HG02870 (cell line): ENCODE measurements around the gene RALB.
"Not testable (repeated sequence)": the region's sequence is repeated elsewhere in the genome, so short reads cannot be mapped to it uniquely, and the experiment has no call there.

Experiments used
- ATAC-seq: cut with Tn5 transposase; IDR thresholded peaks from one replicate; pipeline ENCODE4 v1.9.1; 2021; ENCODE audit warnings: mild to moderate bottlenecking, moderate library complexity; ENCODE audit not compliant: unreplicated experiment

RALB gene

DNA sequence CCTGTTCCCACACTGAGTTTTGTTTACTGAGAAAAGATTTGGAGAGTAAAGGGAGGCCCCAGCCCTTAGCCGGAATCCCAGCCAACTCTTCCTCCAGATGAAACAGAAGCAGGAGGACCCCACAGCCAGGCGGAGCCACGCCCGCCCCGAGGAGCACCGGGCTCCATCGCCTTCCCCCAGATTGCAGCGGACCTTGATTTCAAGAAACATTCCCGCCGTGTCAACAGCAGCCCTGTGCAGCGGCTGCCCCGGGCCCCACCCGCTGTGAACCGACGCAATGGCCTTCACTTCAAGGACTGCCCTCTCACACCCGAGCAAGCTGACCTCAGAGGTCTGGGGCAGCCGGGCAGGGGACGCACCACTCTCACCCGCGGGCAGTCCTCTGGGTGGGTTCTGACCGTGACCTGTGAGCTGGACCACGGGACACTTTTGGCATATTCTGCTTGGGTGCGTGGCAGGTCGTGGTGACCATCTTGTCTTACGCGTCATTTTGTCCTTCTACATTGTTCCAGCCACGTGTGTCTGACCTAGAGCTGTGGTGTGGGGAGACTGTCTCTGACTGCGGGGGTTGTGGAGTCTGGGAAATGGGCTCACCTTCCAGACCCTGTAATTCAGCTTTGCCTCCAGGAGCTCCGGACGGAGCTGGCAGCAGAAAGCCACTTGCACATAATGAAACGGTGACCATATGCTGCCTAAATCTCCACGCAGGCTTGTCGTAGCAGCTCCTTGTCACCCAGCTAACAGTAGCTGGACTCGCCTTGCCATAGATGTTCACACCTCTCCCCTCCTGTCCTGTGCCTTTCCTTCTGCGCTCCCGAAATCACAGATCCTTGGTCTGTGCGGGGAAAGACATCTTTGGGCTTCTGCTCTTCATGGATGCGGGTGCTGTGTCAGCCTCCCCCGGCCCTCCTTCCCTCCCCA is 61.3 kb downstream of the RALB start:
- no peak for ATAC-seq

DNA sequence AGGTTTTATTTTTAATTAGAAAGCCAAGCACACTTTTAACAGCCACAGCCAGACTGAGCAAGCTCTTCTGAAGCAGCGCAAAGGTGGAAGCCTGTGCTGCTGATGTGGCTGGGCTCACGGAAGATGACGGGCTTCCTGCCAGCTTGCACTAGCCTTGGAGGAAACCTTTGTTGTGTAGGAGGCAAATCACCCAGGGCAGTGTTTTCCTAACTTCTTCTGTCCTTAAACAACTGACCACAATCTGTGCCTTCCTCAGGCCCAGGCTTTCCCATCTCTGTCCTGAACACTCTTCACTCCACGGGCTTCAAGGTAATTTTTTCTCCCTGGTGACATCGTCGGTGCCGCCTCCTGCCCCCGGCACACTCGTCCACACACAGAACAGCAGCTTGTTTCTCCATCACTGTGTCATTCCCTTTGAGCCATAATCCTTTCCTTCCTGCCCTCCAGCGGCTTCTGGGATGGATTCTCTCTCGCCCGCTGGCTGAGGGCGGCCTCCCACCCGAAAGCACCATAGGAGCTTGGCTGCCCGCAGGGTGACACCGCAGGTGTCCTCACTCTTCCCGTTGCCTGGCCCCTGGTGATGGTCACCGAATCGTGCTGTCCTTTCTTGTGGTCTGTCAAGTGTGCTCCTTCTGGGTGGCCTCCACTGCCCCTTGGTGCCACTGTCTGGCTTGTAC is 62.2 kb downstream of the RALB start:
- ATAC-seq, result no peak

DNA sequence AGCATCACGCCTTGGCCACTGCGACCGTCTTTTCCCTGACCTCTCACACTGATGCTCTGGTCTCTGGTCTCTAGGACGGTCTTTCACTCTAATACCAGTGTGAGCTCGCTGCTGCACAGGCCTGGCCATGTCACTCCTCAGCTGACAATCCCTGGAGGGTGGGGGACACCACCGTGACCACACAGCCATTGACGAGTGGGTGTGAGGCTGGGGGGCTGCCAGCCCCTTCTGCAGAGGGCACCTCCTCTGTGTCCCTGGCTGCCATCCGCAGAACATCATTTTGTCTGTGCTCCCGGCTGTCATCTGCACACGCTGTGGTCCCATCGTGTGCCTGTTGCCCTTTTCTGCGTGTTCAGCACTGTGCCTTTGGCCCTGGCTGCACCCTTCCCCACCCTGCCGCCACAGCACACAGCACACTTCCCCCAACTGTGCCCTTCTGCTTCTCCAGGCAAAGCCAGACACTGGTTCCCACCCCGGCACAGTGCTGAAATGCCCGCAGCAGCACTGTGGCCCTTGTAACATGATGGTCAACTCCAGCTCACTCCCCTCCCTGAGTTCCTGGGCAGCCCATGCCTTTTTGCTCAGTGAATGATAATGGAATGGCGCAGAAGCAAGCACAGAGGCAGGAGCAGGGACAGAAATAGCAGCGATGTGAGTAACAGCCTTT is 62.8 kb downstream of the RALB start:
- ATAC-seq, result no peak

DNA sequence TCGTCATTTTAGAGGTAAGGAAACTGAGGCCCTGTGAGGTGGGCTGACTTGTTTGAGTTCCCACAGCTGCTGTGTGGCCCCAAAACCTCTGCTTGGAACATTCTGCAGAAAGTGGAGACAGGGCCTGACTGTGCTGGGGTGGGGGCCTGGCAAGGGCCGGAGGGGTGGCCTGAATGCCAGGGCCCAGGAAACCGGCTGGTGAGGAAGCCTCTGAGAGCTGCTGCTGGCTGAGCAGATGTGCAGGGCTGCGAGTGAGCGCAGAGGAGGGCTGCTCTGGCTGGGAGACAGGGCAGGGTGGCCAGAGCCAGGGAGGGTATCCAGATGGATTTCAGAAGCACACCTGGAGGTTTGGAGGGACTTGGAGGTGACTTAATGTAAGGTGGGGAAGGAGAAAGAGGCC is 63.4 kb downstream of the RALB start:
- ATAC-seq, result no peak

DNA sequence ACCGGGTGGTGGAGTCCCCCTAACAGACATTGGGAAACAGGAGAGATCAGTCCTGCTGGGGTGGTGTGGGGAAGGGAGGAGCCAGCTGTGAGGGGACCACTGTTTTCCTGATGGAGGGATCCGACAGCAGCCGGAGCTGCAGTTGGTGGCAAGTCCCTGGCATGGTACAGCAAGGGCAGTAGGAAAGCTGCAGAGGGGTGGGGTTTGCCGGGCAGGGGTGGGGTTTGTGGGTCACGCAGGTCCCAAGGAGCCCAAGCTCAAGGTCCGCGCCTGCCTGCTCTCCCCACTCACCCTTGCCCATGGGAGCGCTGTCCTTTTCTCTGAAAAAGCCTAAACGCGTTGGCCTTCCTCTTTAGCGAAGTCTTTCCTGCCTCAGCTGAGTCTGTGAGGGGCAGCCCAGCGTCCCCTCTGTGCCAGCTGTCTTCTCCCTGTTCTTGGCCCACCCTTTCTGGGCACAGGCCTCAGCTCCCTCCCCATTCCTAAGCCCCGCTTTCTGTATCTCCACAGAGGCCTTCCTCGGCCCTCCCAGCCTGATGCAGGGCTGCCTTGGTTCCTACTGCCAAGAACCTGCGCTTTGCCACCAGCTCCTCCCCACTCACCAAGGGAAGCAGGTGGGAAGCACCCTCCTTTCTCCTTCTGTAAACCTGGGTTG is 64.0 kb downstream of the RALB start:
- ATAC-seq, result no peak

DNA sequence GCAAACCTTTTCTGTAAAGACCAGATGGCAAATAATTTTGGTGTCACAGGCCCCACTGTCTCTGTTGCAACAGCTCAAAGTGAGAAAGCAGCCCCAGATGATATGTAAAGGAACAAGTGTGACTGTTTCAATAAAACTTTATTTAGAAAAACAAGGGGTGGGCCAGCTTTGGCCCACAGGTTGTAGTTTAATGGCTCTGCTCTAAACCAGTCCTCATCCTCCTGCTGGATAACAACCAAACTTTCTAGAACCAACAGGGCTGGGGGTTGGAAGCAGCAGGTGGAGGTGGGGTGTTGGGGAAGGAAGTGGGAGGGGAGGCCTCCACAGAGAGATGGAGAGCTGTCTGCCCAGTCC is 64.5 kb downstream of the RALB start:
- no peak for ATAC-seq

DNA sequence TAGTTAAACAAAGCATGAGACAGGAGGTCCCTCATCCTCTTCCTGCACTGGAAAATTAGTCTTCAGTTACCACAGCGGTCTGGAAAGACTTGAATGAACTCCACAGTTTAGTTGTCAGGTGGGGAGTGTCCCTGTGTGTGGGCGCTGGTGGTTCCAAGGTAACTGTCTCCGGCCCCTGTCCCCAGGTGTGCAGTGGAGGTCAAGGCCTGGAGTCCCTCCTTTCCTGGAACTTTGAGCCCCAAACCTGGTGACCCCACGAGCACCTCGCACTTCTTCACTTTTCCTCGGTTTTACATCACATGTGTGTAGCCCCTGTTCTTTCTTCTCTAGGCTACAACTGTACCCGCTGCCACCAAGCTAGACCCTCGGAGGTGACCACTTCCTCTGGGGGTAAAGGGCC is 65.3 kb downstream of the RALB start:
- ATAC-seq, result no peak

DNA sequence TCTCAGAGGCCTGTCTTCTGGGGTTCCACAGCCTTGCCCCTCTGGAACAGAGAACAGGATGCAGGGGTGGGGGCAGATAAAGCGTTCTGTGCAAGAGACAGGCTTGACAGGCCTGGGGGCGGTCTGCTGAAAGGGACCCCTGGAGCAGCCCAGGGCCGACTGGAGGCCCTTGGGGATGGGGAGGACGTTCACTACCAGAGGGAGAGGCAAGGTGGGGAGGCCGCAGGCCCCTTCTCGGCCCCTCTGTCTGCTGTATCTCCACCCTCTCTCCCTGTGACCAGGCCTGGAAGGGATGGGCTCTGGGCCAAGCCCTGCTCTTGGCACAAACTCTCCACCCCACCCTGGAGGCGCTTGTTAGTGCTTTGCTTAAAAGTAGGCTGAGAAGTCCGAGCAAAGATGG is 66.0 kb downstream of the RALB start:
- ATAC-seq, result no peak

DNA sequence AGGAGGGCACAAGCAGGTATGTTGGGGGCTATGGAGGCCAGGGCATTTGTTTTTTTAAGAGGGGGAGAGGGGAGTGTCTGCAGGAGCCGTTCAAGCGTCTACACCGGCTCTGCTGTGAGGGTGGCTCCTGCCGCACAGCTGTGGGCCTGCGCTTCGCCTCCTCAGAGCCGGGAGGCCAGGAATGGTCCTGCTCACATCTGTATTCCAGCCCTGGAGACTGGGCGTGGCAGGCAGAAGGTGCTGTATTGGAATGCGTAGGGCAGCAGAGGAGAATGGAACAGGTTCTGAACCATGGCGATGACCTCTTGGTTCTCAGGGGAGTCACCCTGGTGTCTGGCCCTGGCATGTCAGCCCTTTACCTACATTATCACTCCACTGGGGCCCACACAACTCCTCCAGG is 66.5 kb downstream of the RALB start:
- no peak for ATAC-seq

DNA sequence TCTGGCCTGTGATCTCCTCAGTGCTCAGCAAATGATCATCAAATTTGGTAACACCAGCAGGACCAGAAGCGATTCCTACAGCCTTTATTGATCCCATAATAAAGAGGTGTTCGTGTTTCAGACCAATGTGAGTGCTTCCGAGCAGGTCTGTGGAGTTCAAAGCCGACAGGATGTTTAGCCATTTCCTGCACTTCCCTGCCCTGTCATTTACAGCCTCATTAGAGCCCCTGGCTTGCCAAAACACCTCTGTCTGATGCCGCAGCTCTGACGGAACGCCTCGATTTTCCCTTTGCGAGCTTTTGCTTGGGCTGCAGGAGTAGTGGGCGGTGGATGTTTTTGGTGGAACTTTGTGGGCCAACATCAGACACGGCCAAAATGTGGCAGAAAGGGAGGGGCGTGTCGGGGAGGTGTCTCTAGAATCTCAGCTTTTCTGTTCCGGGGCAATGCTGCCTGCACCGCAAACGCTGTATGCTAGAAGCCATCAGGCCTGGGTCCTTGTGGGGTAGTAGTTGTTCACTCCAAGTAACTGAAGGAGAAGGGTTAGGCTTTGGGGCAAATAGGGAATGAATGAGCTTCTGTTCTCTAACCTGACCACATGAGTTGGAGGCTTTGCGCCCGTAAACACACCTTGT is 67.2 kb downstream of the RALB start:
- ATAC-seq, result no peak

DNA sequence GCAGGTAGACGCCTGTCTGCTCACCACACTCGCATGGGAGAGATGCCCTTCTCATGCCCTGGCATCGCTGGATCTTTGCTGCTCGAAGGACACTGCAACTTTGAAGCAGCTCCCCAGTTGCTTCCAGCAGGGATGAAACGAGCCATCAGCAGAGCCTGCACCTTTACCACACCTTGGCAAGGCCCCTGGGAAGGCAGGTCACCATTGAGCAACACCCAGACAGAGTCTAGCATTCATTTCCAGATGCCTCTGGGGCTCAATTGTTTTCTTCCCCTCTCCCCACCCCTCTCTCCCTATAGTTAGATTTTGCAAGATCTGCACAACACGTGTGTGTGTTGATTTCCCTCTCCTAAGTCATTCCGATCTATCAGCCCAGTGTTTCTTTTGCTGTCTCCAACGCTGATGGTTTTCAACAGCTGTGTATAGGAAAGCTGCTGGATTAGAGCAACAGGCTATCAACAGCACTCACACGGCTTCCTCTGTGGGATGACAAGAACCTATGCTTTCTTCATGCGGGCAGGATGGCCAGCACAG is 67.7 kb downstream of the RALB start:
- ATAC-seq, result no peak

DNA sequence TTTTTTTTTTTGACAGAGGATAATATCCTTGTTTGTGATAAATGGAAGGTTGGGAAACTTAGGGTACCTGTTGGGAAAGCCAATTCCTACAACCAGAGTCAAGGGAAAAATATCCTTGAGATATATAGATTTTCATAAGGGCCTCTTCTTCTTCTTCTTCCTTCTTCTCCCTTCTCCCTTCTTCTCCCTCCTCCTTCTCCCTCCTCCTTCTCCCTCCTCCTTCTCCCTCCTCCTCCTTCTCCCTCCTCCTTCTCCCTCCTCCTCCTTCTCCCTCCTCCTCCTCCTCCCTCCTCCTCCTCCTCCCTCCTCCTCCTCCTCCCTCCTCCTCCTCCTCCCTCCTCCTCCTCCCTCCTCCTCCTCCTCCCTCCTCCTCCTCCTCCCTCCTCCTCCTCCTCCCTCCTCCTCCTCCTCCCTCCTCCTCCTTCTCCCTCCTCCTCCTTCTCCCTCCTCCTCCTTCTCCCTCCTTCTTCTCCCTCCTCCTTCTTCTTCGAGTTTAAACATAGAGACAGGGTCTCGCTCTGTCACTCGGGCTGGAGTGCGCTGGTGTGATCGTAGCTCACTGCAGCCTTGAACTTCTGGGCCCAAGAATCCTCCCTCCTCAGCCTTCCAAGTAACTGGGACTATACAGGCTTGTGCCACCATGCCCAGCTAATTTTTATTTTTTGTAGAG is 68.4 kb downstream of the RALB start:
- not testable (repeated sequence) for ATAC-seq

DNA sequence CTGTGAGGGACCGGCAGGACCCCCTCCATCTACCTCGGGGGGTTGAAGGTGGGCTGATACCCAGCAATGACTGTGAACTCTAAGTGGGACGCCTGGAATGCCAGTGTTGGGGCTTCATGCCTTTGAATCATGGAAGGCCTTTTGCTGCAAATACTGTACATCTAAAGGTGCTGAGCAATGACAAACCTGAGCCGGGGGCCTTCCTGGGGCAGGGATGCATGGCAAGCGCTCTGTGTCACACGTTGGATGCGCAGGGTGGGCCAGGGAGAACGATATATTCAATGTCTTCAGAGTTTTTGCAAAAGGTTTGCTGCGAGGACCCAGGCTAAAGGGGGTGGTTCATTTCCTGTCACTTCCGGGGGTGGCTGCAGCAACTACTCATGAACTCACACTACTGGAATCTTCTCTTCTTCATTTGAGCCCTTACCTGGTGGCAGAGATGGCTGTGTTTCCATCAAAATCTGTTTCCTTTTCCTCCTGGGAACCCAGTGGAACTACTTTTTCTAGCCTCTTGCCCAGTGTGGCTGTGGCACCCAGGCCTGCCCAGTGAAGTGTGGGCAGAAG is 69.2 kb downstream of the RALB start:
- no peak for ATAC-seq

DNA sequence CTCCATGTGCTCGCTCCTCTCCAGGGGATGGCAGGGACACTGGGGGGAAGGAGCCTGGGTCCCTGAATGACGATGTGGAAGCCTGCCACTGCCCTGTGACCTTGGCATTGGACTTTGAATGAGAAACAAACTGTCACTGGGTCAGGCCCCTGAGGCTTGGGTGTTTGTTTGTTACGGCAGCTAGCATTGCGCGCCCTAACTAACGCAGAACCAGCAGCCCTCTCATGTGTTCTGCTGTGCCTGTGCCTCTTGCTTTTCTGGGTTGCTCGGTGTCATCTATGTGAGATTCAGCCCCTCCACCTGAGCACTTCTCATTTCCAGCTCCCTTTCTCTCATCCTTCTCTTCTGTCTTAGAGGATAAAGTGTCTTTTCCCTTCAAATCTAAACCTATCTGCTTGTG is 69.7 kb downstream of the RALB start:
- no peak for ATAC-seq

DNA sequence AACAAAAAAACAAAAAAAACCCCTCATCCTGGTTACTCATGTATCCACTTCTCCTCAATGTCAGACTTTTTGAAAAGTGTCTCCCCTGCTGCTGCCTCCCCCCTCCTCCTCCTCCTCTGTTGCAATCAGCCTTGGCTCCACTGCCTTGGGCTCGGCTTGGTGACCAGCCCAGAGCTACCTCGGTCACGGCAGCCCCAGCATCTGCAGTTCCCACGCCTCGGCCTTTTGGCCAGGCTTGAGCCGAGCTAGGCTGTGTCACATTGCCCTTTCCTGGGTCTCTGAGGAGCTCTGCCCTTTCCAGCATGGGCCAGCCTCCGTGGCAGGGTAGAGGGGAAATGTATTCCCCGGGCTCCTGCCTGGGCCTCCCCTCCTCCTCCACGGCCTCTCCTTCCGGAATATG is 70.6 kb downstream of the RALB start:
- ATAC-seq, result no peak

DNA sequence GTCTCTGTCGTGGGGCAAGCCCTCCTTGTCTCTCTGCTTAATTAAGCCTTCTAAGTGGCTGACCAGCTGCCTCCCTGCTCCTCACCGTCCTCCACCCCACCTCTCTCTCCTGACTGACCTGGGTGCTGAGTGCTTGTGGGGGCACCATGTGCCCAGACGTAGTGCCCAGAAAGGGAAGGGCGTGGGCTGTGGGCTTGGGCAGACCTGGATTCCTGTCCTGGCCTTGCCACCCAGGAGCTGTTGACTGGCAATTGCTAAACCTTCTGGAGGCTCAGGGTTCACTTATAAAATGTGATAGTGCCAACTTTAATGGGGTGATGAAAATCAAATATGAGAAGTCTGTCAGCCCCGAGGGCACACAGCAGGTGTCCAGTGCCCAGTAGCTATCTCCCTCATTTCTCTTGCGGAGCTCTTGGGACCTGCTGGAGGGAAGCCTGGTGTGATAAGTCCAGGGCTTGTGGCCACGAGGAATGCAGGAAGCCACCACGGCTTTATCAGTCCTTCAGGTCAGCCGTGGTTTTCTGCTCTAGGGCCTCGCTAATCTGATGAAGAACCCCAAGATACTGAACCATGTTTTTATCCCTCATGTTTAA is 71.3 kb downstream of the RALB start:
- ATAC-seq, result no peak

DNA sequence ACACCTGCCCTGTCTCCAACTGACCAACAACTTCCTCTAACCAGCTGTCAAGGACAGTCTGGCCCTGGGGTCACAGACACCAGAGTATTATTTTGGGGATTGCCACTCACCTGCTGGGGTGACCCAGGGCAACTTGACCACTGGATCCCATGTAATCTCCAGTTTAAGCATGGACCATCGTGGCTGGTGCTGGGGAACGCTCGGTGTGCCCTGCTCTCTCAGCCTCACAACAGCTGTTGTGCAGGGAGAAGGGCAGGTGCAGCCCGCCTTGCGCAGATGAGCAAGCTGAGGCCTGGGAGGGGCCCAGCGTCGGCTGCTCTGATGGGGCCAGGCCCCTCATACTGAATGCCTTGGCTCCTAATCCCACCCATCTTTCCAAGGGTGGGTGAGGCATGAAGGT is 72.3 kb downstream of the RALB start:
- no peak for ATAC-seq

DNA sequence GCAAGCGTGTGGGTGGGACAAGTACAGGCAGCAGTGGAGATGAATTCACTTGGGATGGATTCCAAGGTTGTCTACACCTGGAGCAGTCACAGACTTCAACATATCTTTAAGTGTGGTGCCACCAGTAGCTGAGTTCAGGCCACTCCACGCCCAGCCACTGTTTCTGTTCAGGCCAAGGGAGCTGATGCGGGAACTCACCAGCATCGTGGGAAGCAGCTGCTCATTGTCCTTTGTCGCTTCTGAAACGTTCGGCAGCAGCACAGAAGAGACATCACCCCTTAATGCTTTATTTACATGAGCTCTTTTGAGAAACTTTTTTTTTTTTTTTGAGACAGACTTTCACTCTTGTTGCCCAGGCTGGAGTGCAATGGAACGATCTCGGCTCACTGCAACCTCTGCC is 73.4 kb downstream of the RALB start:
- ATAC-seq, result no peak
